Measurements from ENCODE around the gene FGF12. TPM values are rescaled to one million over a fixed set of nuclear protein-coding genes. Genes with fewer than 3 reads are reported as not detected.

The FGF12 gene
- total RNA-seq, 1 donor from 2014 or later: 9.8 TPM

DNA sequence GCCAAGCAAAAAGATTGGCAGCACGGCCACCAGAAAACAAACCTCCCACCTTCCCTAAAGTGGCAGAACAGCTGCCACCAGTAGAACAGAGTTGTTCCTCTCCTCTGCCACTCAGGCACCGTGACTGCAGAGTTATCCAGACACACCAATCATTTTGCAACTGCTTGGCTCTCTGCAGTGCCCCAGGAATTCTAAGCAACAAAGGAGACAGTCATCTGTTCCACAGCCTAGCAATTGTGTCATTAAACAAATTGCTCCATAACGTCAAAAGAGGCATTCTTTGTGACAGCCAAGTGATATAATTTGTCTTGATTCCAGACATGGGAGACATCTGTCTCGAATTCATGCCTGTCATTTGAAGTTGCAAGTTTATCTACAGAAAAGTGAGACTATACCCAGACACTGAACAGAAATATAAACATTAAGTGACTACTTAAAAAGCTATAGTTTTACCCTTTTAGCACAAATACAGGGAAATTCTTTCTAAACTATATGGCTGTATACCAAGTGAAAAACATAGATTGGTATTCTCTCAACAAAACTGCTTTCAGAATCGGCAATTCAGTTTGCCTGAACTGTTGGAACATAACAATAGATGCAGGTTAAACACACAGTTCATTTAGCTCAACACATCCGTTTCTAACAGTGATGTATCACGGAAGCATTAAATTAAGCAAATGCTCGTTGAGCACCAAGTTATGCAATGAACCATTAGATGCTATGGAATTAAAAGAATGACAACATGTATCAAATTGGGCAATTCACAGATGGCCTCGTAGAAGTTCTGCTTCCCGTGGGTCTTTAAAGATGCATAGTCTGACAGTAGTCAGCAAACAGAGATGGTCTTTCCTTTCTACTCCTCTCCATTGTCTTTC, 281.3 kb downstream of the FGF12 start:
- peak overlapping the region; percentile 63 for H3K27ac Mint-ChIP-seq
- peaks cover 80% of the 10 kb centered on the region for H3K27me3 Mint-ChIP-seq
- no peak overlapping the region for H3K4me3 Mint-ChIP-seq
- peaks cover 13% of the 10 kb centered on the region for H3K4me1 Mint-ChIP-seq (ENCODE audit: unreplicated experiment)
- no peaks in the 10 kb centered on the region for H3K36me3 Mint-ChIP-seq
- TF ChIP-seq, protein P1, sequence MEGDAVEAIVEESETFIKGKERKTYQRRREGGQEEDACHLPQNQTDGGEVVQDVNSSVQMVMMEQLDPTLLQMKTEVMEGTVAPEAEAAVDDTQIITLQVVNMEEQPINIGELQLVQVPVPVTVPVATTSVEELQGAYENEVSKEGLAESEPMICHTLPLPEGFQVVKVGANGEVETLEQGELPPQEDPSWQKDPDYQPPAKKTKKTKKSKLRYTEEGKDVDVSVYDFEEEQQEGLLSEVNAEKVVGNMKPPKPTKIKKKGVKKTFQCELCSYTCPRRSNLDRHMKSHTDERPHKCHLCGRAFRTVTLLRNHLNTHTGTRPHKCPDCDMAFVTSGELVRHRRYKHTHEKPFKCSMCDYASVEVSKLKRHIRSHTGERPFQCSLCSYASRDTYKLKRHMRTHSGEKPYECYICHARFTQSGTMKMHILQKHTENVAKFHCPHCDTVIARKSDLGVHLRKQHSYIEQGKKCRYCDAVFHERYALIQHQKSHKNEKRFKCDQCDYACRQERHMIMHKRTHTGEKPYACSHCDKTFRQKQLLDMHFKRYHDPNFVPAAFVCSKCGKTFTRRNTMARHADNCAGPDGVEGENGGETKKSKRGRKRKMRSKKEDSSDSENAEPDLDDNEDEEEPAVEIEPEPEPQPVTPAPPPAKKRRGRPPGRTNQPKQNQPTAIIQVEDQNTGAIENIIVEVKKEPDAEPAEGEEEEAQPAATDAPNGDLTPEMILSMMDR (conservative IDR thresholded peaks at IDR 0.05): no peak
- no peak for DNase-seq (ENCODE audit: extremely low spot score, unreplicated experiment)
- no peaks in the 10 kb centered on the region for H3K9me3 Mint-ChIP-seq

DNA sequence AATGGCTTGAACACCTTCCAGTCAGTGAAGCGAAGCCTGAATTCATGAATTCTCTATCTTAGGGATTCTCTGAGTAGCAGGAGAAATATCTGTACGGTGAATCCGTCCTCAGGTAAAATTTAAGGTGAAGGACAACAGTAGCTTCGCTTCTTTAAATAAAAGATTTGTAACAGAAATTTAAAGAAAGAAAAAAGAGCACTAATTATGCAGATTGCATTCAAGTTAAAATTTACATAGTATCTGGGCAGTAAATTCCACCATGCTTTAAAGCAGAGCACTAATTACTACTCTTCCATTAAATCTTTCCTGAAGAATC, 282.6 kb downstream of the FGF12 start:
- H3K27me3 Mint-ChIP-seq: peaks cover 78% of the 10 kb centered on the region

DNA sequence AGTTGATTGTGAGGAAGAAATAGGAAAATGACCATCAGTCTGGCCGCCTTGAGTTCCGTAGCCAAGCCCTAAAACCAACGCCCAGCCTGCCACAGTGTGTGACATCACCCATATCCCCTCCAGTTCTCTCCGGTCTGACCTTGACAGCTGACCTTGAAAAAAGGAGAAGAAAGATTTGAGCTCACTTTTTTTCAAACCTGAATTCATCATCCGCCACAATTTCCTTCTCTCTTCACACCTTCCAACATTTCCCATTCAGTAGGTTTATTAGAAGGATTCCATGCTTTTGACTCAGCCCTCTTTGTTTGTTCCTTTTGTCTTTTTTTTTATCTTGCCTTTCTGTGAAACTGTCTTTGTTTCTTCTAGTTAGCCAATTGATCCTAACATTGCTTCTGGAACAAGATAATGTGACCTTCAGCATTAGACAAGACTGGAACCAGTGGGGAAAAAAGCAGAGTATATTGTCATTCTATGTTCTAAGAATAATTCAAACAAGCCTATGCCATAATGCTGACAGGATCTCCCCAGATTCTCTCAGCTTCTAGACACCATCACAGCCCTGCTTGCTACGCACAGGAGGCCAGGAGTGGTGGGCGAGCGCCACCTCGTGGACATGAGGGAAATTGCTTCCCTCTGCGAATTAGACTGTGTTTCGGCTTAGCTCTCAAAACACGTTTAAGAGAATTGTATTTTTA, 283.1 kb downstream of the FGF12 start:
- peaks cover 13% of the 10 kb centered on the region for H3K4me1 Mint-ChIP-seq (ENCODE audit: unreplicated experiment)
- peaks cover 77% of the 10 kb centered on the region for H3K27me3 Mint-ChIP-seq
- H3K9me3 Mint-ChIP-seq: no peaks in the 10 kb centered on the region
- DNase-seq (ENCODE audit: extremely low spot score, unreplicated experiment): peak; percentile 71
- H3K4me3 Mint-ChIP-seq: peak overlapping the region; percentile 4
- TF ChIP-seq, protein P1 (conservative IDR thresholded peaks at IDR 0.05): peak; percentile 99
- H3K36me3 Mint-ChIP-seq: no peaks in the 10 kb centered on the region
- H3K27ac Mint-ChIP-seq: no peak overlapping the region

More for the DNA sequence above, 282.6 kb downstream of the FGF12 start:
- Mint-ChIP-seq H3K4me3 (no peak overlapping the region), H3K27ac (no peak overlapping the region), H3K36me3 (no peaks in the 10 kb centered on the region), H3K9me3 (no peaks in the 10 kb centered on the region), H3K4me1 (ENCODE audit: unreplicated experiment) (peaks cover 13% of the 10 kb centered on the region)
- DNase-seq (ENCODE audit: extremely low spot score, unreplicated experiment): no peak
- TF ChIP-seq, protein P1 (conservative IDR thresholded peaks at IDR 0.05): peak; percentile 54

DNA sequence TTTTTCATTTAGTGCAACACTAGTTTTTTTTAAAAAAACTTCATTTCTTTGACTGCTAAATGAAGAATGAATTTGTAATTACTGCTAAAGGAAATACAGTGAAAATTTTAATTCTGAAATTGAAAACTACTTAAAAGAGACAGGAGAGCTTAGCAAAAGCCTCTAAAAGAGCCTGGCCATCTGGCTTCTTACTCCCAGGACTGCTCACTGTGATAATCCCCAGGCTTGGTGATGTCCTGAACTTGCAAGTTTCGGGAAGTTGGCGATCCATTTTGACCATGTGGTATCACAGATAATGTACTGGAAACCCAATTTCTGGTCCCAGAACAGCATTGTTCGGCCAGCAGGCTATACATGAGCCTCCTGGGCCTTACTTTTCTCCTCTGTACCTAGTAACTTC, 292.1 kb downstream of the FGF12 start:
- Mint-ChIP-seq H3K27me3 (peaks cover 52% of the 10 kb centered on the region), H3K9me3 (no peaks in the 10 kb centered on the region), H3K27ac (no peak overlapping the region), H3K4me3 (no peak overlapping the region), H3K36me3 (no peaks in the 10 kb centered on the region), H3K4me1 (ENCODE audit: unreplicated experiment) (no peaks in the 10 kb centered on the region)
- TF ChIP-seq, protein P1 (conservative IDR thresholded peaks at IDR 0.05): no peak
- DNase-seq (ENCODE audit: extremely low spot score, unreplicated experiment): no peak

DNA sequence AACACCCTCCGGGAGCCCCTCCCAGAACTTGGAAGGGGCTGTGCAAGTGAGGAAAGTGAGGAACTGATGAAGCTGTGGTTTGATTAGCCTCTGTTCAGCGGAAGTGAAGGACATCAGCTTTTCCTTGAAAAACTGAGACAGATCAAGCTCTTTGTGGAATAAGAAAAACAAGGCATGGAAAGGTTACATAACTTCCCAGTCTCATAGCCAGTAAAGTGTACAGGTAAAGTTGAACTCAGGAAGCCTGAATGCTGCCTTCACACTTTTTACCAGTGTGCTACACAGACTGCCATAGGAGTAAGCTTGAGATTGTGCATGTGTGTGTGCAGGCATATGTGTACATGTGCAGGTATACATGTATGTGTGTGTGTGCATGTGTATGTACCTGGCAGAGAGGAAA, 293.2 kb downstream of the FGF12 start:
- no peaks in the 10 kb centered on the region for H3K4me1 Mint-ChIP-seq (ENCODE audit: unreplicated experiment)
- TF ChIP-seq, protein P1 (conservative IDR thresholded peaks at IDR 0.05): no peak
- no peak overlapping the region for H3K27ac Mint-ChIP-seq
- no peaks in the 10 kb centered on the region for H3K36me3 Mint-ChIP-seq
- no peaks in the 10 kb centered on the region for H3K9me3 Mint-ChIP-seq
- peaks cover 46% of the 10 kb centered on the region for H3K27me3 Mint-ChIP-seq
- no peak for DNase-seq (ENCODE audit: extremely low spot score, unreplicated experiment)
- H3K4me3 Mint-ChIP-seq: no peak overlapping the region

Data from type B pancreatic cell (in vitro differentiated cells).